DOHH2 (cell line): ENCODE data around the gene TOPAZ1.

Source experiments
- H3F3A ChIP-seq: fragments of 200-600 bp; sonication (generic), shearing (Covaris generic); 2 replicates; pipeline ENCODE4 v1.6.0; 2016; ENCODE audit warnings: antibody characterized with exemption, mild to moderate bottlenecking; ENCODE audit not compliant: control insufficient read depth, insufficient read depth
- H3K27ac ChIP-seq: fragments of 200-600 bp; sonication (generic); 2 replicates; pipeline ENCODE4 v1.5.1; 2014; ENCODE audit warnings: low read depth, mild to moderate bottlenecking, low read length, moderate library complexity
- H3K27me3 ChIP-seq: fragments of 200-600 bp; sonication (generic); 2 replicates; pipeline ENCODE4 v1.6.1; 2014; ENCODE audit warnings: mild to moderate bottlenecking, low read length, mixed read lengths; ENCODE audit not compliant: control insufficient read depth
- H3K36me3 ChIP-seq: fragments of 200-600 bp; sonication (generic); 2 replicates; pipeline ENCODE4 v1.6.1; 2014; ENCODE audit warnings: mild to moderate bottlenecking, low read length, moderate library complexity, mixed read lengths; ENCODE audit not compliant: control insufficient read depth
- H3K4me1 ChIP-seq: fragments of 200-600 bp; sonication (generic); 2 replicates; pipeline ENCODE4 v1.6.1; 2014; ENCODE audit warnings: mild to moderate bottlenecking, low read length, mixed read lengths; ENCODE audit not compliant: control insufficient read depth
- H3K4me2 ChIP-seq: fragments of 200-600 bp; sonication (generic); 2 replicates; pipeline ENCODE4 v1.6.0; 2014; ENCODE audit warnings: mild to moderate bottlenecking, low read length, moderate library complexity
- H3K4me3 ChIP-seq: fragments of 200-600 bp; sonication (generic); 2 replicates; pipeline ENCODE4 v1.5.1; 2014; ENCODE audit warnings: mild to moderate bottlenecking, low read length, mixed read lengths
- H3K79me2 ChIP-seq: fragments of 200-600 bp; sonication (generic); 2 replicates; pipeline ENCODE4 v1.6.1; 2014; ENCODE audit warnings: mild to moderate bottlenecking, low read length, mixed read lengths; ENCODE audit not compliant: control insufficient read depth
- H3K9me2 ChIP-seq: fragments of 200-600 bp; sonication (generic); replicated peaks from 2 replicates; pipeline ENCODE4 v1.6.1; 2014; ENCODE audit warnings: mild to moderate bottlenecking, low read length, mixed read lengths; ENCODE audit not compliant: control insufficient read depth
- H3K9me3 ChIP-seq: fragments of 200-600 bp; sonication (generic); 2 replicates; pipeline ENCODE4 v1.6.1; 2014; ENCODE audit warnings: antibody characterized with exemption, low read length, mixed read lengths; ENCODE audit not compliant: control insufficient read depth, insufficient read depth
- H4K20me1 ChIP-seq: fragments of 200-600 bp; sonication (generic); 2 replicates; pipeline ENCODE4 v1.6.0; 2014; ENCODE audit warnings: low read depth, mild to moderate bottlenecking, antibody characterized with exemption, low read length, moderate library complexity; ENCODE audit not compliant: control insufficient read depth, insufficient read depth
- EZH2phosphoT487 ChIP-seq: fragments of 200-600 bp; sonication (generic); IDR thresholded peaks from 2 replicates; pipeline ENCODE4 v1.6.1; 2017; ENCODE audit warnings: borderline replicate concordance, mild to moderate bottlenecking, antibody characterized with exemption, low read length, moderate library complexity, mixed read lengths
- TF ChIP-seq, protein P1 (sequence below): fragments of 200-600 bp; sonication (generic); IDR thresholded peaks from one replicate; pipeline ENCODE4 v1.5.1; 2014; ENCODE audit warnings: antibody characterized with exemption, mild to moderate bottlenecking, low read depth, low read length; ENCODE audit not compliant: poor library complexity, severe bottlenecking

Gene TOPAZ1

DNA sequence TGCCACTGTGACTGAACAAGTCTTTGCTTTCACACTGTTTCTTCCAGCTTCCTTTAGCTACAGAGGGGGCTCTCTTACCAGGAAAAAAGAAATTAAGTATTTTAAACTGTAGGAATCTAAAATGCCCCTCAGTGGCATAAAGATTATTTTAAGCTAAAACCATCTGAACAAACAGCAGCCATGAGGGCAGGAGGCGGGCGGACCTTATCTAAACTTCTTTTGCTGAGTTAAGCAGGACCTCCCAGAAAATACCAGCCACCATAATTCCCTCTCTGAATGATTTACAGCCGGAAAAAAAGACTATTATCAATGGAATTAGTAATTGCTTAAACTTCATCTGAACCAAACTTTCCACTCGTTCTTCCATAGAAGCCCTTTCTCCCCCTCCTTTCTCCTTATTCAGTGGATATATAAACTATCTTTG is 5.2 kb upstream of the TOPAZ1 start:
- H3F3A ChIP-seq = no peaks in the 10 kb centered on the region
- H3K27me3 ChIP-seq = peaks cover 17% of the 10 kb centered on the region; the same call in 1 of the 2 replicates
- H3K27ac ChIP-seq = no peak overlapping the region
- H3K4me1 ChIP-seq = no peaks in the 10 kb centered on the region
- H4K20me1 ChIP-seq = no peaks in the 10 kb centered on the region
- H3K4me3 ChIP-seq = no peak overlapping the region
- no peak overlapping the region for H3K4me2 ChIP-seq
- H3K9me3 ChIP-seq = no peaks in the 10 kb centered on the region
- no peaks in the 10 kb centered on the region for H3K9me2 ChIP-seq
- no peaks in the 10 kb centered on the region for H3K36me3 ChIP-seq
- TF ChIP-seq EZH2phosphoT487 = no peak
- TF ChIP-seq, protein P1, sequence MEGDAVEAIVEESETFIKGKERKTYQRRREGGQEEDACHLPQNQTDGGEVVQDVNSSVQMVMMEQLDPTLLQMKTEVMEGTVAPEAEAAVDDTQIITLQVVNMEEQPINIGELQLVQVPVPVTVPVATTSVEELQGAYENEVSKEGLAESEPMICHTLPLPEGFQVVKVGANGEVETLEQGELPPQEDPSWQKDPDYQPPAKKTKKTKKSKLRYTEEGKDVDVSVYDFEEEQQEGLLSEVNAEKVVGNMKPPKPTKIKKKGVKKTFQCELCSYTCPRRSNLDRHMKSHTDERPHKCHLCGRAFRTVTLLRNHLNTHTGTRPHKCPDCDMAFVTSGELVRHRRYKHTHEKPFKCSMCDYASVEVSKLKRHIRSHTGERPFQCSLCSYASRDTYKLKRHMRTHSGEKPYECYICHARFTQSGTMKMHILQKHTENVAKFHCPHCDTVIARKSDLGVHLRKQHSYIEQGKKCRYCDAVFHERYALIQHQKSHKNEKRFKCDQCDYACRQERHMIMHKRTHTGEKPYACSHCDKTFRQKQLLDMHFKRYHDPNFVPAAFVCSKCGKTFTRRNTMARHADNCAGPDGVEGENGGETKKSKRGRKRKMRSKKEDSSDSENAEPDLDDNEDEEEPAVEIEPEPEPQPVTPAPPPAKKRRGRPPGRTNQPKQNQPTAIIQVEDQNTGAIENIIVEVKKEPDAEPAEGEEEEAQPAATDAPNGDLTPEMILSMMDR = no peak
- H3K79me2 ChIP-seq = no peaks in the 10 kb centered on the region

DNA sequence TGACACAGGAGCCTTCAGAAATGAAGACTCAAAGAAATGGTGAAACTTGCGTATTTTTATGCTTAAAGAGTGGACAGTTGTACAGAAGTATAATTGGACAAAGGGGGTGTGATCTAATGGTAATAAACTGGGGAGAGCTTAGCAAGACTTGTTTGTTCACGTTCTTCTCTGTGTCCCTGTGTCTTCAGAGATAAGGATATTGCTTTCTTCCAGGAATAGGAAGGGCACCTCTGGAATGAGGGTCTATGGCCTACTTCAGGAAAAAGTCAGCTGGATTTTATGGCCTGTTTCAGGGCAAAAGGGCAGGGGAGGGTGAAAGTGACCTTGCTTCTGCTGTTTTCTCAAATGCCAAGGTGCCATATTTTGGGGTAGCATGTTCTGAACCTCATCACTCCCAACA is 4.5 kb upstream of the TOPAZ1 start:
- Histone ChIP-seq H3K9me2 (no peaks in the 10 kb centered on the region), H3K4me2 (no peak overlapping the region), H3K9me3 (no peaks in the 10 kb centered on the region), H3K27ac (no peak overlapping the region), H3K4me1 (no peaks in the 10 kb centered on the region), H3F3A (no peaks in the 10 kb centered on the region), H3K4me3 (no peak overlapping the region), H3K36me3 (no peaks in the 10 kb centered on the region), H3K27me3 (peaks cover 17% of the 10 kb centered on the region; the same call in 1 of the 2 replicates), H3K79me2 (no peaks in the 10 kb centered on the region), H4K20me1 (no peaks in the 10 kb centered on the region)
- TF ChIP-seq, protein P1 = no peak
- no peak for TF ChIP-seq EZH2phosphoT487

DNA sequence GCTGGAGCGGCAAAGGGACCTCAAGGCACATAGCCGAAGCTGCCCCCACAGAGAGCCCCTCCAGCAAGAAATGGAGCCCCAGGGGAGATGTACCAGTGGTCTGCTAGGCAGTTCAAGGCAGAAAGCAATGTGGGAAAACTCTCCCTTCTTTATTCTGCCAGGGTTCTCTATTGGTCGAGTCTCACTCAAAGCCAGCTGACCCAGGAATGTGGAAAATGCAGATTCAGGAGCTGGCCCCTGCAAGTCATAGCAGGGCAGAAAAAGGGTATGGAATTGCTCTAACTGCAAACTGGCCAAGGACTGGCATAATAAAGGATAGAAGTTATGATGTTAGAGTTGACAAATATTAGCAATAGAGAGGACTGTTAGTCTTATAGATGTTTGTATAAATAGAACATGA is 4.0 kb upstream of the TOPAZ1 start:
- Histone ChIP-seq H3K9me2 (no peaks in the 10 kb centered on the region), H3K27ac (no peak overlapping the region), H3K4me2 (no peak overlapping the region), H3K4me3 (no peak overlapping the region), H3F3A (no peaks in the 10 kb centered on the region), H3K36me3 (no peaks in the 10 kb centered on the region), H3K9me3 (no peaks in the 10 kb centered on the region), H3K79me2 (no peaks in the 10 kb centered on the region), H3K4me1 (no peaks in the 10 kb centered on the region), H3K27me3 (peaks cover 17% of the 10 kb centered on the region; the same call in 1 of the 2 replicates), H4K20me1 (no peaks in the 10 kb centered on the region)
- TF ChIP-seq EZH2phosphoT487 = no peak
- TF ChIP-seq, protein P1 = no peak

DNA sequence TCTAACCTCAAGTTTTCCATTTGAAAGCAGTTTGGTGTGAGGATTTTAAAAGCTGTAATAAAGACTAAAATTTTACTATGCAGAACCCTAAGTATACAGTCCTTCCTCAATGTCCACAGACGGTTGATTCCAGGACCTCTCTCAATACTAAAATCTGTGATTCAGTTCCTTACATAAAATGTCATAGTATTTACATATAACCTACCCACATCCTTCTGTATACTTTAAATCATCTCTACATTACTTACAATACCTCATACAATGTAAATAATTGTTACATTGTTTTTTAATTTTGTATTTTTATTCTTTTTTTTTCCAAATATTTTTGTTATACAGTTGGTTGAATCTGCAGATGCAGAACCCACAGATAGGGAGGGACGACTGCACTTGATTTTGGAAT is 2.8 kb upstream of the TOPAZ1 start:
- Histone ChIP-seq H3K9me3 (no peaks in the 10 kb centered on the region), H3F3A (no peaks in the 10 kb centered on the region), H3K36me3 (no peaks in the 10 kb centered on the region), H3K9me2 (no peaks in the 10 kb centered on the region), H3K79me2 (no peaks in the 10 kb centered on the region), H3K4me2 (no peak overlapping the region), H3K27me3 (peaks cover 20% of the 10 kb centered on the region; the same call in 1 of the 2 replicates), H4K20me1 (no peaks in the 10 kb centered on the region), H3K4me3 (no peak overlapping the region), H3K27ac (no peak overlapping the region), H3K4me1 (no peaks in the 10 kb centered on the region)
- no peak for TF ChIP-seq EZH2phosphoT487
- TF ChIP-seq, protein P1 = no peak
